Suprapubic skin (tissue), 4 donors: ENCODE results near the gene MRPL12.

Source experiments
- EP300 ChIP-seq: sonication (generic); formaldehyde crosslinking; IDR thresholded peaks from one replicate; pipeline ENCODE4 v1.6.1; 2017; ENCODE audit warnings: antibody characterized with exemption
- POLR2AphosphoS5 ChIP-seq, 3 donors: sonication (generic); formaldehyde crosslinking; IDR thresholded peaks; one replicate each; pipeline ENCODE4 v1.6.1; 2017; ENCODE audit warnings: antibody characterized with exemption in 3 of 3
- TF ChIP-seq, protein P1 (sequence below), 2 donors: fragments of 200-600 bp in 1 of 2; fragments of 450-650 bp in 1 of 2; sonication (generic) in 1 of 2; IDR thresholded peaks; one replicate each; pipeline ENCODE4 v1.5.1; 2016 to 2019; ENCODE audit warnings: antibody characterized with exemption in 2 of 2, mild to moderate bottlenecking in 1 of 2, moderate library complexity in 1 of 2

DNA sequence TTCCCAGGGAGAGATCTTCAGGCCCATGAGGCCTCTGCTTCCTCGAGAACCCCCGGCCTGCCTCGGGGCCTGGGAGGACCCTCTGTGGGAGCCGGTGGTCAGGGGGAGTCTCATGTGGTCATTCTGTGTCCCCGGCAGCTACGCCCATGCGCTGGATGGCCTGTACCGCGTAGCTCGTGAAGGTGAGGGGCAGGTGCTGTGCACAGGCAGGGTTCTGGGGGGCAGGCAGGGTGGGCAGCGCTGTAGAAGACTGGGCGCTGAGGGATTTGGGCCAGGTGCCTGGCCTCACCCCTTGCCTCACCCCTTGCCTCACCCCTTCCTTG is 13.5 kb downstream of the MRPL12 start:
- TF ChIP-seq POLR2AphosphoS5 (IDR thresholded peaks at IDR 0.05) (no peak), EP300 (no peak)
- TF ChIP-seq, protein P1, sequence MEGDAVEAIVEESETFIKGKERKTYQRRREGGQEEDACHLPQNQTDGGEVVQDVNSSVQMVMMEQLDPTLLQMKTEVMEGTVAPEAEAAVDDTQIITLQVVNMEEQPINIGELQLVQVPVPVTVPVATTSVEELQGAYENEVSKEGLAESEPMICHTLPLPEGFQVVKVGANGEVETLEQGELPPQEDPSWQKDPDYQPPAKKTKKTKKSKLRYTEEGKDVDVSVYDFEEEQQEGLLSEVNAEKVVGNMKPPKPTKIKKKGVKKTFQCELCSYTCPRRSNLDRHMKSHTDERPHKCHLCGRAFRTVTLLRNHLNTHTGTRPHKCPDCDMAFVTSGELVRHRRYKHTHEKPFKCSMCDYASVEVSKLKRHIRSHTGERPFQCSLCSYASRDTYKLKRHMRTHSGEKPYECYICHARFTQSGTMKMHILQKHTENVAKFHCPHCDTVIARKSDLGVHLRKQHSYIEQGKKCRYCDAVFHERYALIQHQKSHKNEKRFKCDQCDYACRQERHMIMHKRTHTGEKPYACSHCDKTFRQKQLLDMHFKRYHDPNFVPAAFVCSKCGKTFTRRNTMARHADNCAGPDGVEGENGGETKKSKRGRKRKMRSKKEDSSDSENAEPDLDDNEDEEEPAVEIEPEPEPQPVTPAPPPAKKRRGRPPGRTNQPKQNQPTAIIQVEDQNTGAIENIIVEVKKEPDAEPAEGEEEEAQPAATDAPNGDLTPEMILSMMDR (IDR thresholded peaks at IDR 0.05) = no peak
